Ishikawa (cell line): ENCODE results near the gene DHRS2.

Experiments used
- CEBPB ChIP-seq: IDR thresholded peaks from 2 replicates; pipeline ENCODE4 v1.6.1; 2012
- CREB1 ChIP-seq: IDR thresholded peaks from 2 replicates; pipeline ENCODE4 v1.6.1; 2012; ENCODE audit warnings: low read depth
- EGR1 ChIP-seq: IDR thresholded peaks from 2 replicates; pipeline ENCODE4 v1.6.1; 2012
- EP300 ChIP-seq: IDR thresholded peaks from 2 replicates; pipeline ENCODE4 v1.6.1; 2012; ENCODE audit warnings: borderline replicate concordance
- FOXM1 ChIP-seq: IDR thresholded peaks from 2 replicates; pipeline ENCODE4 v1.6.1; 2012; ENCODE audit warnings: low read depth, borderline replicate concordance
- MAX ChIP-seq: IDR thresholded peaks from 2 replicates; pipeline ENCODE4 v1.6.1; 2012
- NFIC ChIP-seq: IDR thresholded peaks from 2 replicates; pipeline ENCODE4 v1.6.1; 2012
- REST ChIP-seq: IDR thresholded peaks from 2 replicates; pipeline ENCODE4 v1.6.1; 2012; ENCODE audit warnings: low read depth, mild to moderate bottlenecking
- USF1 ChIP-seq: IDR thresholded peaks from 2 replicates; pipeline ENCODE4 v1.6.1; 2012
- YY1 ChIP-seq: IDR thresholded peaks from 2 replicates; pipeline ENCODE4 v1.6.1; 2012; ENCODE audit warnings: low read depth
- ZBTB7A ChIP-seq: IDR thresholded peaks from 2 replicates; pipeline ENCODE4 v1.6.1; 2012; ENCODE audit warnings: low read depth

GRCh38 chr14:23664207-23664885 is 28.2 kb downstream of the DHRS2 start:
- TF ChIP-seq USF1 (no peak), CEBPB (no peak), NFIC (no peak), MAX (no peak), EP300 (no peak), FOXM1 (no peak), CREB1 (no peak), YY1 (no peak), REST (no peak), ZBTB7A (no peak), EGR1 (no peak)
